ENCODE results near the gene OR9K2.
"Not testable (repeated sequence)": the region's sequence is repeated elsewhere in the genome, so short reads cannot be mapped to it uniquely, and the experiment has no call there.

Gene OR9K2

DNA sequence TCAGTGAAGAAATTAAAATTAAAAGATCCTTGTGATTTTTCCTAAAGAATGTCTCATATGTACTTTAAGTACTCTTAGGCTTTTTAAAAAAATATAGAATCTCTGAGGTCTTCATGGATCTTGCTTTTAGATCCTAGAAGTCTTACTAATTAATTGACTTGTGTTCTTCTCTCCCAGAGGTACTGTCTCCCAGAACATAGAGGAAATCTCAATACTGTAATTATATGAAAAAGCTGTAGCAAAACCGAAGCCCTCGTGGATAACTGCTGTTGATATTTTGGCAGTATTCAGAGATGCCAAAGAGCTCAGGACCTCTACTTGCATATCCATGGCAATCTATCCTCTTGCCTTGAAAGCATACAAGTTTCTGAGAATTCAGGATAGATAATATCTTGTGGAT, at the start of gene OR9K2:
Gene OR9K2, plus strand, starts transcription at position 301 of the 400 bp plus-strand sequence. CDS start 3,429 bp downstream, outside the sequence.
- DNase-seq (ENCODE audit: low spot score), result no peak

DNA sequence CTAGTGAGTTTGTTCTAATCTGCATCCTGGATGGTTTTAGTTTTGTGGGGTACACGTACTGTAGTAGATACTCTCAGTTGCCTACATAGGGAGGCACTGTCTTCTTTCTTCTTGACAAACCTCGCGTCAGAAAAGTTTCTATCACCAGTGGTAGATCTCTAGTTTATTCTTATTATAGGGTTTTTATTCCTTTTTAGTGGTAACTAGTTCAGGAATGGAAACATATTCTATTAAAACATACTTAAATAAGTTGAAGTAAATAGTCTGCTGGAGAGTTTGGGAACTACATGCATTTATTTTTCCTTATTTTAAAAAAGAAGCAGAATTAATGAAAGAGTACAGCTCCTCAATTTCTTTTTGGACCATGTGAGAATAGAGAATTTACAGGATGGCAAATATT, 33.6 kb upstream of the OR9K2 start:
- DNase-seq (ENCODE audit: low spot score), result no peak

DNA sequence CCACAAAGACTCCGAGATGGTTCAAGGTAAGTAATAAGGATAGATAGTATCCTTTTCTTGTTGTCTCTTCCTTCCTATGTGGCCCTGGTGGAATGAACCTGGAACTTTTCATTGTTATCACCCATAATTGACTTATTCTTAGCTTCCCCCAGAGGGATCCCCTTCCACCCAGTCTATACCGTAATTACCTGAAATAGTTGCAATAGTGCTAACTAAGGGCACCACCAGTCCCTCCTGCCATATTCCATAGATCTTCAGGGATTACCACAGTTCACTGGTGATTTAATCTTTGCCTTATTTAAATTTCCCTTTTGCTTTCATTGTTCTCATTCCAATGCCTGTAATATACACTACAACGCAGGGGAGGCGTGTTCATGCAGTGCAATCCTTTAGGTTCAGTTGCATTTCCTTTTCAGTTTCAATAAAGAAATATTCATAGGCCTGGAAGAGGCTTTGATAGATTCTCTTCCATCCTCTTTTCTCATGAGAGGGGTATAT, 13.8 kb upstream of the OR9K2 start:
- no peak for DNase-seq (ENCODE audit: low spot score)

GRCh38 chr12:55116152-55116551, 10.1 kb upstream of the OR9K2 start:
- no peak for DNase-seq (ENCODE audit: low spot score)

DNA sequence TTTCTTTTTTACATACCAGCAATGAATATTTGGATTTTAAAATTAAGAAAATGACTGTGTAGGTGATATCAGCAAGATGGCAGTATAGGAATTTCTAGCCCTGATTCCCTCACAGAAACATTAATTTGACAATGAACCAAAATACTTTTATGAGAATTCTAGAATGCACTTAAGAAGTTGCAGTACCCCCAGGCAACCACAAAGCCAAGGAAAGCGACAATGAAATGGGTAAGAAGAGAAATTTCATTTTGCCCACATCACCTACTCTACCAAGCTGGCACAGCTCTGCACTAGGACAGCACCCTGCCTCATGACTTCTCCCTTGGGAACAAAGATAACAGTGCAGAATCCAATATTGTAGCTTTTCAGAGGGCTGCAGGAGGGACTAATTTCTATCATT, 6.6 kb downstream of the OR9K2 start:
- DNase-seq (ENCODE audit: low spot score), result no peak

DNA sequence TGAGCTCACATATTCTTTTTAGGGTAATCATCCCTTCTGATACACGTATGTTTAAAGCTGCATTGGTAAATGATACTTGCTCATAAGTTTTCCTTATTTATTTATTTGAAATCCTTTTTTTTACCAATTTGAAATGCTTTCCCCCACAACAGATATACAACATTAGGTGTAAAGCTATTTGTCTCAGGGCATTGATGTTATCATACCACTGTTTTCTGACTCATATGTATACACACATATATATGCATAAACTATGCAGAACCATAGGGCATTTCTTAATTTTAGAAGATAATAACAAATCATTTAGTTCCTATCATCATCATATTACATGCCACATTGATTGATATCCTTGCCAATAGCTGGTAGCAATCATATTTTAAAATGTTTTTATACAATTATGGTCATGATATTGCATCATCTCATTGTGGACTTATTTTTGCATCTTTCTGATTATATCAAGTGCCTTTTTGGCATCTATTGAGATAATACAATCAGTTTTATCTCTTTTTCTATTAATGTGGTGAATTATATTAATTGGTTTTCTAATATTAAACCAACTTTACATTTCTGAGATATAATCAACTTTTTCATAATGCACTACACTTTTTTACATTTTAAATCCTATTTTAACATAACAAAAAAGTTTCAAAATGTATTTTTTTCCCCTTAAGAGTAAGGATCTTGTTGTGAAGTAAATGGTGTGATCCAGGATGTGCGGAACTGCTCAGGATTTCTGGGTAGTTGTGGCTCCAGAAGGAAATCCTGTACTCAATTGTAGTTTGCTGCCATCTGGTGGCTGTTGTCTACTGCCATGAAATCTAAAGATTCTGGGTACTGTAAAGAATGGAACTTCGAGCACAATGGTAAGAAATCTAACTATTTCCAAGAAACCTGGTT, 16.7 kb downstream of the OR9K2 start:
- peak; percentile 8 for DNase-seq (ENCODE audit: low spot score)

GRCh38 chr12:55143566-55143870, 17.3 kb downstream of the OR9K2 start:
- no peak for DNase-seq (ENCODE audit: low spot score)

GRCh38 chr12:55167010-55167640, 40.9 kb downstream of the OR9K2 start:
- not testable (repeated sequence) for DNase-seq (ENCODE audit: low spot score)

DNA sequence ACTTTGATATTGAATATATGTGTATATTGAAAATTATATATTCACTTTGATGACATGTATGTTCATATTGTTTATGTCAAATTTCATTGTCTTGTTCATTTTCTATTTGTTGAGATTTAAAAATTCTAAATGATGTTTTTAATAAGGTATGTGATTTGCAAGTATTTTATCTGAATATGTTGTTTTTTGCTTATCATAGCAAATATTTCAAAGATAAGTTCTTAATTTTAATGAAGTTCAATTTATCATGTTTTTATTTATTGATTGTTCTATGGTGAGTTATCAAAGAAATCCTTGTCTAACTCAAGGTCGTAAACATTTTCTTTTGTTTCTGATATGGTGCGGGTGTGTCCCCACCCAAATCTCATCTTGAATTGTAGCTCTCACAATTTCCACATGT, 45.2 kb downstream of the OR9K2 start:
- DNase-seq (ENCODE audit: low spot score), result no peak

GRCh38 chr12:55171846-55172245, 45.6 kb downstream of the OR9K2 start:
- DNase-seq (ENCODE audit: low spot score), result not testable (repeated sequence)

DNA sequence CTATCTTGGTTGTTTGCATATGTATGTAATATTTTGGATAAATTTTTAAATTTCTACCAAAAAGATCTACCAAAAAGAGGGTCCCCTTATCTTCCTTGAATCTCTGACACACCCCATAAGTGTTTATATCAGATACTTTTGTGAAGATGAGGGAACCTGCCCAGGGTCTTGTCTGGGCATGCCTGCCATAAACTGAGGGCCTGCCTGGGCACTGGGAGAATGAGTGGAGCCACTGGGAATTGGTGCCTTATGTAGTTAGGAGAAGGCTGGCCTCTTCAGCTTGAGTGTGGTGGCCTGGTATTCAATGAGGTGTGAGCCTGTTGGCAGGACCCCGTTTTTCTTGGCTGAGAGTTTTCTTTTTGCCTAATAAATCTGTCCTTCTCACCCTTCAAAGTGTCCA, 46.5 kb downstream of the OR9K2 start:
- DNase-seq (ENCODE audit: low spot score), result no peak

DNA sequence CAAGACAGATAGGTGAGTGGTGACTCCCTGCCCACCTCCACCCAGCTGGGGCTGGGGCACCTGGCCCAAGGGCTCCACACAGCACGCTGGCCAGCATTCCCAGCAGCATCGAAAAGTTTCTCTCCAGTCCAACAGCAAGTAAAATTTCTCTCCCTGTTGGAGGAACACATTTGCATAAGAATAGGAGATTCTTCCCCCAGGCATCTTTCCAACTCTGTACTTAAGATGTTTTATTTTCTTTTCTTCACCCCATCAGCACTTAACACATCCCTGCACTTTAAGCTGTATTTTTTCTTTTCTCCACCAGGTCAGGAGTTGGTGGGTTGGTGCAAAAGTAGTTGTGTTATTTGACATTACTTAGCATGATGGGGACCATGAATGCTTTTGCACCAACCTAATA, 47.2 kb downstream of the OR9K2 start:
- no peak for DNase-seq (ENCODE audit: low spot score)
